SHP77 (cell line): ENCODE results near the gene SGF29.
A peak's percentile ranks its signal among the peaks of the same experiment; 100 is the strongest.
"Not testable (repeated sequence)": the region's sequence is repeated elsewhere in the genome, so short reads cannot be mapped to it uniquely, and the experiment has no call there.

Experiments used
- DNase-seq, 2 experiments: peaks; one replicate each; lab custom pipeline; 2025; lab: John Stamatoyannopoulos, UW

The SGF29 gene

DNA sequence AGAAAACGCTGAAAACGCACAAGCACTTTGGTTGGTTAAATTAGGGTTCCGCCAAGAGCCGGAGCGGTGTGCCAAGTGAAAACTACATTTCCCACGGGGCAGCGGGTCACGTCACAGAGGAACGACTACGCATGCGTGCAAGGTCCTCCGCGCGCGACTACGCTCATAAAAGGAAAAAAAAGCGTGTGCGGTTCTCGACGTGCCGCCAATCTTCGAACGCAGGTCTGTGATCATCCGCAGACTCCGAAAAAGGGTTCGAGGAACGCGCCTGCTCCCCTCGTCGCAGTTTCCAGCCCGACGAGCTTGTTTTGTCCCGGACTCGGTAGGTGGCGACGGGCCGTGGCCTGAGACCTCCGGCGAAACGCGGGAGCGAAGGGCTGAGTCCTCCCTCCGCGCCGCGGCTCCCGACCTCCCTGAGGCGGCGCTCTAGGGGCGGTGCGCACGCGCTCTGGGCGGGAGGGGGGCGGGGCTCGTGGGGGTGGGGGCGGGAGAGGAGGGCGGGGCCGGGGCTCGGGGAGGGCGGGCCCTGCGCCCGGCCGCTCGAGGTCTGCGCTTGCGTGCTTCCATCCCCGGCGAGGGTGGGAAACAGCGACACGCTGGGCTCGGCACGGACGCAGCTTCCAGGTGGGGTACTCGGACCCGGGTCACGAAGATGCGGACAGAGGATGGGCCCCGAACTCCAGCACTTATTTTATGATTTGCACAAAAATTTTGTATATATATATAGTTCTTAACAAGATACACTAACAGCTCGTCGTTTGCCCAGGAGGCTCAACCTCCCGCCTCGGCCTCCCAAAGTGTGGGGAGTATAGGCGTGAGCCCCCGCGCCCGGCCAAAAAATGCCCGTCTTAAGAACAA, at the start of gene SGF29:
Gene SGF29, plus strand, starts transcription at position 145 of the 858 bp plus-strand sequence. CDS start 27,150 bp downstream, outside the sequence.
- peak; percentile 90 to 93 for DNase-seq

DNA sequence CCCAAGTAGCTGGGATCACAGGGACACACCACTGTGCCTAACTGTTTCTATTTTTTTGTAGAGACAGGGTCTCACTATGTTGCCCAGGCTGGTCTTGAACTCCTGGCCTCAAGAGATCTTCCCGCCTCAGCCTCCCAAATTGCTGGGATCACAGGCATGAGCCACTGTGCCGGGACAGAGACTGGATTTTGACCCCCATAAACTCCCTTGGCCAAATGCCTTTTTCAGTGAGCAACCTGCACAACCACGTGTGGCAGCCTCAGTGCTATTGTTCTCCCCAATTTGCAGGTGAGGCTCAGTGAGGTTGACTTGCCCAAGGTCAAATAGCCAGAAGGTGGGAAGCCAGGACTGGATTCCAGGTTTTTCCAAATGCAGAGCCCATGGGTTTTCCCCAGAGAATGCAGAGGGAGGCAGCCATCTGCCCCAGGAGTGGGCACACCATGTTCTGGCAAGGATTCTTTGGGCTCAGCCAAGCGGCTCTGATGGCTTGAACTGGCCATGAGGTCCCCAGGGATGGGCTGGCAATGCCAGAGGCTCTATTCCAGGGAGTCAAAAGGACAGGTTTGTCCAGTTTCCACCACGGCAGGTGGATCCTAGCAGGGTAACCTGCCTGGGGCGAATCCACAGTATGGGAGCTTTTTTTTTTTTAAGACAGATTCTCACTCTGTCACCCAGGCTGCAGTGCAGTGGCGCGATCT, 48.9 kb upstream of the SGF29 start:
- DNase-seq: no peak

DNA sequence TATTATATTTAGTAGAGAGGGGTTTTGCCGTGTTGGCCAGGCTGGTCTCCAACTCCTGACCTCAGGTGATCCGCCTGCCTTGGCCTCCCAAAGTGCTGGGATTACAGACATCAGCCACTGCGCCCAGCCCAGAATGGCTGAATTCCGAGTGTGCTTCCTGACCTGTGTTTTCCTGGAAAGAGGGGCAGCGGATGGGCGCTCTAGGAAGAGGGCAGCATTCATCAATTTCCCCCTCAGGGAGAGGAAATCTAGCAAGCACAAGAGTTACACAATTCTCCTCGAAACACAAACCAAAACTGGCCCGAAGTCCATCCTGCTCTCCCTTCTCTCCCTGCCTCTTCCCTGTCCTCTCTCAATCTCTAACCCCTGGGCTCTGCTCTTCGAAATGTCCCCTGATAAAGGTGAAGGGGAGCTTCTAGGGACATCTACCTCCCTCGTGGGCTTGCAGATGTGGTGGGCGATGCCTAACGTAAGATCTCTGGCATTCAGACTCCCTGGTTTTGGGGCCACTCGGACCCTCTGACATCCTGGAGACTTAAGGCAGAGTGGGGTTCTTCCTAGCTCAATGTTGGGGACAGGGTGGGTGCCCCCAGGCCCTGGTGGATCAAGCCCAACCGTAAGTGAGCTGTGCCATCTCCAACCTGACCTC, 48.1 kb upstream of the SGF29 start:
- DNase-seq: no peak

DNA sequence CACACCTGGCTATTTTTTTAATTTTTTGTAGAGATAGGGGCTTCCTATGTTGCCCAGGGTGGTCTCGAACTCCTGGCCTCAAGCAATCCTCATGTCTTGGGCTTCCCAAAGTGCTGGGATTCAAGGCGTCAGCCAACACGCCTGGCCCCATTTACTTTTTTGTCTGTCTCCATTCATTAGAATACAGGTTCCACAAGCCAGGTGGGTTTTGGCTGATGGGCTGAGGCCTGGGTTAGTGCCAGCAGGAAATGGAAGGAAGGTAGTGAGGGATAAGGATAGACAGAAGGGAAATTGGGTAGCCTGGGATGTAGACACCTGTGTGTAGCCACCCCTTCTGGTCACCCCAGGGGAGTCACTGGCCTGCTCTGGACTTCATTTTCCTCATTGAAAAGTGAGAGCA, 42.7 kb upstream of the SGF29 start:
- DNase-seq: no peak

DNA sequence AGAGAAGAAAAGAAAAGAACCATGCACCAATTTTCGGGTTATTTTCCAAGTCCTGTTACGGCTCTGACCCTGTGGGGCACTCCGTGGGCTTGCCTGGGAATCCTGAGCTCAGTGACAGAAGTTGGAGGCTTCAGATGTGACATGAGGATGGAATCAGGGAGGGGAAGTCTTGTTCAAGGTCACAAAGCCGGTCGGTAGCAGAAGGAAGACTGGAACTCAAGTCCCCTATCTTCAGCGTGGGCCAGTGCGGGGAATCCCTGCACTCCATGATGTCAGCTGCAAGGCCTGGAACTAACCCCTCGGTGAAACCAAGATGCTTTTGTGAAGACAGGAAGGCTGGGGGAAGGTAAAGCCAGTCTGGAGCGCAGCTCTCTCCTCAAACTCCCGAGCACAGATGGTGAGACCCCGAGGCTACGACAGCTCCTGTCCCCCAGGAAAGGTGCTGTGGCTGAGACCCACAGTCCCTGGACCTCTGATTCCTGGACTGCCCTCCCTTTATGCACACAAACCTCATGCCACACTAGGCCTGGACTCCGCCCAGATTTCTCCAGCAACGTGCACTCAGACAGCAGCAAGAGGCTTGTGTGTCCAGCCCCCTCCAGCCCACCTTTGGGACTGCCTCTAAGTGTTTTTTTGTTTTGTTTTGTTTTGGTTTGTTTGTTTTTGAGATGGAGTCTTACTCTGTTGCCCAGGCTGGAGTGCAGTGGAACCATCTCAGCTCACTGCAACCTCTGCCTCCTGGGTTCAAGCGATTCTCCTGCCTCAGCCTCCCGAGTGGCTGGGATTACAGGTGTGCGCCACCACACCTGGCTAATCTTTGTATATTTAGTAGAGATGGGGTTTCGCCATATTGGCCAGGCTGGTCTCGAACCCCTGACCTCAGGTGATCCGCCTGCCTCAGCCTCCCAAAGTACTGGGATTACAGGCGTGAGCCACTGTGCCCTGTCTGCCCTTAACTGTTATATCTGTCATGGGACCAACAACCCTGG, 41.6 kb upstream of the SGF29 start:
- no peak for DNase-seq

DNA sequence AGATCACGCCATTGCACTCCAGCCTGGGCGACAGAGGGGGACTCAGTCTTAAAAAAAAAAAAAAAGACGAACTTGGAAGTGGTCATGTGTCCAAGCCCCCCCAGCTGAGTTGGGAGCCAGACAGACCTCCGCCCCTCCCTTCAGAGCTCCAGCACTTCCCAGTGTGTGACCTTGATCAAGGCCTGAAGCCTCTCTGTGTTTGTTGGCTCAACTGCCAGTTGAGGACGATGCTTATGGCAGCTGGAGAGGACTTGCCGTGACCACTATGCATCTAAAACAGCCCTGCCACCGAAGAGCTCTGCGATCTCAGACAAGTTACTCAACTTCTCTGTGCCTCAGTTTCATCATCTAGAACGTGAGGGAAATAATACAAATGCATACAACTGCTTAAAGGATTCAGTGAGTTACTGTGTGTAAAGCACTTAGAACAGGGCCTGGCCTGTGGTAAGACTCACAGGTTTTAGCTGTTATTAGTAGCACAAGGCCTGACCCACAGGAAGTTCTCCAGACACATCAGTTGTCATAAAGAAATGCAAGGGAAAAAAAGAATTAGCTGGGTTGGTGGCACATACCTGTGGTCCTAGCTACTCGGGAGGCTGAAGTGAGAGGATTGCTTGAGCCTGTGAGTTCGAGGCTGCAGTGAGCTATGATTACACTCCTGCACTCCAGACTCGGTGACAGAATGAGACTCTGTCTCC, 40.1 kb upstream of the SGF29 start:
- no peak for DNase-seq

DNA sequence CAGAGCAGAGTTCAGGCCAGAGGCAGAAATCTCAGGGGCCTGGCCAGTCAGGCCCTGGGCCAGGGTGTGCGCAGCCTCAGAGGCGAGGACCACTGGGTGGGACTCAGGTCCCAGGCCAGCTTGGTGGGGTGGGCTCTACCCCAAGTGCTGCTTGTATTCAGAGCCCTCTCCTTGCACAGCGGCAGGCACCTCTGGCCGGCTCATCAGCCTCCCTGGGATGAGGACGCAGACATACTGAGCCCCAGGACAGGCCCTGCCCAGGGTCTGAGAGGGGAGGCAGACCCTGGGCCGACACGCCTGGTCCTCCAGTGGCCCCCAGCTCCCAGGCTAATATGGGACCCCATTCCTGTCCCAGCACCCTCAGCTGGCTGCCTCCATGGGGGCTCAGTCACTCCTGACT, 39.5 kb upstream of the SGF29 start:
- DNase-seq: no peak

DNA sequence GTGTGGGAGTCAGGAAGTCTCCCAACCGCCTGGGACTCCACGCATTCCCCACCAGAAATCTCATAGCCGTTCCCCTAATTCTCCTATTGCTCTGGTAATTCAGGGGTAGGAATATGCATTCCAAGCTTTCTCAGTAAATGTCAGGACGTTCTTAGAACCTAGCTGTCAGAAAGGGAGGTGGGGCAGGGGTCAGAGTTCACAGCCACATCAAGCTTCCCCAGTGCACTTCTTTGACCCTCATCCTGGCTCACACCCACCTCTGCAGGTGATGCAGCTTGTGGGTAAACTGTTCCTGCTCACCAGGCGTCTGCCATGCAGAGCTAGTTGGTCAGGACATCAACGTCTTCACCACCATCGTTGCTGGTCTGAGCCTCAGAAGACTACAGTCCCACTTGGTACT, 33.0 kb upstream of the SGF29 start:
- DNase-seq: no peak

DNA sequence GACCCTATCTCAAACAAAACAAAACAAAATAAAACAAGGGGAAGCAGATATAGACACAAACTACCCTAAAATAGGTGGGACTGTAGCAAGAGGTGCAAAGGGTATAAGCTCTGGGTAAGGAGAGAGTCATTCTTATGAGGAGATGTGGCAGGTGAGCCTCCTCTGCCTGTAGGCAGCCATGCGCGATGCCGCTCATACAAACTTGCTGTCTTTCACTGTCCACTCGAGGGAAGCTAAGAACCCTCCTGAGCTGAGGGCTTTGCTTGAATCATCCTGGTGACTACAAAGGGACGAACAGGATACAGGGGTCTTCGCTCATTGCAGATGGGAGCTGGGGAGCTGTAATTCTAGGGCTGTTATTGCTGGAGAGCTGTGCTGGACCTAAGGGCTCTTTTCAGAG, 32.3 kb upstream of the SGF29 start:
- DNase-seq: no peak

DNA sequence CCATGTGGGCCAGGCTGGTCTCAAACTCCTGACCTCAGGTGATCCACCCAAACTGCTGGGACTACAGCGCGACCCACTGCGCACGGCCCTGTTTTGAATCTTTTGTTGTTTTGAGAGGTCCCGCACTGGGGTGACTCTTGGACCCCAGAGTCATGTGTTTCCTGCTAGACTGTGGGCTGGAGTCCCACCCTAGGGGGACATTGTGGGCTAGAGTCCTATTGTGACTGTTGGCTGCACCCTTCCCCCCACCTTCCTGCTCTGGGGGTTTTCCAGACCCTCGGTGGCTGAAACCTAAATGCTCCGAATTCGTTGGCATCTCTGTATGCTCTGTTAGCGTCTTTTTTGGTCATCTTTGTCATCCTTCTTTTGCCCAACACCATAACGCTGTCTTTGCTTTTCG, 30.9 kb upstream of the SGF29 start:
- no peak for DNase-seq

DNA sequence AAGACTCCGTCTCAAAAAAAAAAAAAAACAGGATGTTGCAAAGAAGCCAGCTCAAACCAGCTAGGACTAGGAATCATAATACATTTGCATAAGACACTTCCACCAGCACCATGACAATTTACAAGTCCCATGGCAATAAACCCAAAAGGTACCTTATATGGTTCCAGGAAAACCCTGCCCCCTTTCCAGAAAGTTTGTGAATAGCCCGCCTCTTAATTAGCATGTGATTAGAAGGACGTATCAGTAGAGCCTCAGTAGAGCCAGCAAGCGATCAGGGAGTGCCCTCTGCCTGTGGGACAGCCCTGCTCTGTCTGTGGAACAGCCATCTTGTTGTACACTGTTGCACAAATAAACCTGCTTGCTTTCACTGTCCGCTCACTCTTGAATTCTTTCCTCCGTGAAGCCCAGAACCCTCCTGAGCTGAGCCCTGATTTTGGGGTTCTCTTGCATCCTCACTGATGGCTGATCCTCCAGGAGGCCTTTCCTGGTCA, 29.0 kb upstream of the SGF29 start:
- no peak for DNase-seq

DNA sequence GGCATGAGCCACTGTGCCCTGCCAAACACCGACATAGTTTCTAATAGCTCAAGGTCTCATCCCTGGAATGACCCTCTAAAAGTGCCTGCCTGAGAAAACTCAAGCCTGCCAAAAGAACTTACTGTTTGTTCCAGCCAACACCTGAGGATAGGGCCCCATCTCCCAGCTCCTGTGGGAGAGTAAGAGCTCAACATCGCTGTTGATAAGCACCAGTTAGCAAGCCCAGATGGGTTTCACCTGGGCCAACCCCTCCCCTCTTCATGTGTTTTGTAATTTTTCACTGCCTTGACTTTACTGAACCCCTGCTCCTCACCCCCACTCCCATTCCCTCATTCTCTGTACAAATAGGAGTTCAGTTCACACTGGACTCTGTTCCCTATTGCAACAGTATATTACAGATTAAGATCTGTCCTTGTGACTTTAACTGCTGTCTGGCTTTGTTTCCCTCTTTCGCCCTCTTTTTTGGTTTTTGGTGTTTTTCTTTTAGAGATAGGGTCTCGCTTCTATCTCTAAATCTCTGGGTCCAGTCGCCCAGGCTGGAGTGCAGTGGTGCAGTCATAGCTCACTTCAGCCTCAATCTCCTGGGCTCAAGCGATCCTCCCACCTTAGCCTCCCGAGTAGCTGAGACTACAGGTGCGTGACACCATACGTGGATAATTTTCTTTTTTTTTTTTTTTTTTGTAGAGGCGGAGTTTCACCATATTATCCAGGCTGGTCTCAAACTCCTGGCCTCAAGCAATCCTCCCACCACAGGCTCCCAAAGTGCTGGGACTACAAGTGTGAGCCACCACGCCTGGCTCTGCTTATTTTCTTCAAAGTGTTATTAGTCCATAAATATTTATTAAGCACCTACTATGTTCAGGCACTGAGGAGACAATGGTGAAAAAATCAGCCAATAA, 27.3 kb upstream of the SGF29 start:
- DNase-seq: no peak

DNA sequence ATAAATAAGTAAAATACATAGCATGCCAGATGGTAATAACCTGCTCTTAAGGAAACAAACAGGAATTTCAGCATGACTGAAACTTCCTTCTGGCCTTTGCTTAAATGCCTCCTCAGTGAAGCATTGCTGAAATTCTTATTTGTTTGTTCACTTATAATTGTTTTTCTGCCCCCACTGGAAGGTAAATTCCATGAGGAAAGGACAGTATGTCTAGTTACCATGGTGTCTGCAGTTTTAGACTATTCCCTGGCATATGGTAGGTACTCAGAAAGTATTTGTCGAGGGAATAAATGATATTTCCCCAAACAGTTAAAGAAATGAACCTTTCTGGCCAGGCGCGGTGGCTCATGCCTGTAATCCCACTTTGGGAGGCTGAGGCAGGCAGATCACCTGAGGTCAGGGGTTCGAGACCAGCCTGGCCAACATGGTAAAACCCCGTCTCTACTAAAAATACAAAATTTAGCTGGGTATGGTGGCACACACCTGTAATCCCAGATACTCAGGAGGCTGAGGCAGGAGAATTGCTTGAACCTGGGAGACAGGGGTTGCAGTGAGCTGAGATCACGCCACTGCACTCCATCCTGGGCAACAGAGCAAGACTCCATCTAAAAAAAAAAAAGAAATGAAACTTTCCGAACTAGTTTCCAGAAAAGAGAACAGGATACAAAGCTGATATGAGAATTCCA, 26.5 kb upstream of the SGF29 start:
- DNase-seq: not testable (repeated sequence)

DNA sequence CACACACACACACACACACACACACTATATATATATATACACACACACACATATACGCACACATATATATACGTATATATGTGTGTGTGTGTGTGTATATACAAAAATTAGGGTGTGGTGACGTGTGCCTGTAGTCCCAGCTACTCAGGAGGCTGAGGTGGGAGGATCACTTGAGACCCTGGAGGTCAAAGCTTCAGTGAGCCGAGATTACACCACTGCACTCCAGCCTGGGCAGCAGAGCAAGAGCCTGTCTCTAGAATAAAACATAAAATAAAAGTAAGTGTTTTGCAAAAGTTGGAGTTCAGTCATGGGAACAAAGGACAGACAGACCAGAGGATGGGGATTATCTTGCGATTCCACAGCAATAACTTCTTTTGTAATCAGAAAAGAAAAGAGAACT, 25.7 kb upstream of the SGF29 start:
- DNase-seq: no peak

DNA sequence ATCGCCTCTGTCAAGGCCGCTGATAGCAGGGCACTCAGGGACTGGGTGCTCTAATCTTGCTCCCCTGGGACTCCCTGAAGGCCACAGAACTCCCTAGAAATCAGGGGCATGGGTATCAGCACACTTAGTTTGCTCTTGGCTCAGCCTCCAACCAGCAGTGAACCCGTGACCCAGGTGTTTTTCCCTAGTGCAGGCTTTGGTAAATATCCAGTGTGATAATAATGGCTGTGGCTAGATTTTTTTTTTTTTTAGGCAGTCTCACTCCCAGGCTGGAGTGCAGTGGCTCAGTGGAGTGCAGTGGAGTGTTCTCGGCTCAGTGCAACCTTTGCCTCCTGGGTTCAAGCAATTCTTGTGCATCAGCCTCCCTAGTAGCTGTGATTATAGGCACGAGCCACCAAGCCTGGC, 25.3 kb upstream of the SGF29 start:
- no peak for DNase-seq

DNA sequence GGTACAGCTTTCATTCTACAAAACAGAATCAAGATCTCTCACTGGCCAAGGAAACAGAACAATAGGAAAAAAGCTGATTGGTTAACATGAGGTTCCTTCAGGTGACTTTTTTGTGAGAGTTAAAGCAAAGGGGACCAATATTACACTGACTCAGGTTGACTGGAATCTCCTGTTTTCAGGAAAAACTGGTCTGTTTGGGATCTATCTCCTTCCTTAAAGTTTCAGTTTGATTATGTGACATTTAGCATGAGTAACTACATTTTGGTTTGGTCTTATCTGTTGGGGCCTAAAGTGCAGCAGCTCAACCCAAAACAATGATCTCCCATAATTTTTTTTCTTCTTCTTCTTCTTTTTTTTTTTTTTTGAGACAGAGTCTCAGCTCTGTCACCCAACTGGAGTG, 24.6 kb upstream of the SGF29 start:
- DNase-seq: no peak

DNA sequence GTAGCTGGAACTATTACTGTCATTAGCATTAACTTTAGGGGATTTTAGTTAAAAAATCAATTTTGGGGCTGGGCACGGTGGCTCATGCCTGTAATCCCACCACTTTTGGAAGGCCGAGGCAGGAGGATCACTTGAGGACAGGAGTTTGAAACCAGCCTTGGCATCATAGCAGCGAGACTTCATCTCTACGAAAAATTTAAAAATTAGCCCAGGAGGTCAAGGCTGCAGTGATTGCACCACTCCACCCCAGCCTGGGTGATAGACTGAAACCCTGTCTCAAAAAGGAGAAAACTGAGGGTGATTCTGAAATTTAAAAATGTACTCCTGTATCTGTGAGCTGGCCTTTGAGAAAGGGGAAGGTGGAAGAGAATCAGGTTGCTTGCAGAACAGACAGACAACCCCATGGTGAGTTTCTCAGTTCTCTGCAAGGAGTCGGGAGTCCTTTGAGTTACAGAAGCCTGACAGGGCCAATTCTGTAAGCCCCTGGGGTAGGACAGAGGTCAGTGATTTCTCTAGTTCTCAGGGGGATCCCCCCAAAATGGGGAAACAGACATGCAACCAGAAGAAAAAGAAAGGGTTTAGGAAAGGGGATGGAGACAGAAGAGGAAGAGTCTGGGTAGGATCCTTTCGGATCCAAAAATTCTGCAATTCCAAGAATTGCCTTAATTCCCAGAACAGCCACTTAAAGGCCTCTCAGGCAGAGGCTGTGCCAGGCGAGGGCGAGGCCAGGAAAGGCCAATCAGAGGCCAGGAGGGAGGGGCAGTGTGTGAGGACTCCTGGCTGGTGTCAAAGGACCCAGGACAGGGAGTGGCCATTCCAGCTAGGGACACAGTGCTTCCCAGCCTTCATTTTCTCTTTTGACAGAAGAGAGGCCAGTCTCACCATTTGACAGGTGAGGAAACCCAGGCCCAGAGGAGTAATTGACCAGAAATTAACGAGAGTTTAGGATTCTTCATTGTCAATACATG, 21.7 kb upstream of the SGF29 start:
- DNase-seq: peak in 1 of 2 experiments; percentile 33
